HG03575 (cell line): ENCODE results near the gene SLC6A16.
"Not testable (repeated sequence)": the region's sequence is repeated elsewhere in the genome, so short reads cannot be mapped to it uniquely, and the experiment has no call there.

Experiments used
- ATAC-seq: cut with Tn5 transposase; IDR thresholded peaks from one replicate; pipeline ENCODE4 v1.9.1; 2021; ENCODE audit not compliant: unreplicated experiment, insufficient number of reproducible peaks, low FRiP score; ENCODE audit errors: extremely low read depth

The SLC6A16 gene

GRCh38 chr19:49324801-49325576 is at the start of gene SLC6A16:
Gene SLC6A16, minus strand, starts transcription at chr19:49325191. Its CDS starts 13,844 bp downstream, at chr19:49311347.
- ATAC-seq: no peak

GRCh38 chr19:49373174-49373573 is 48.2 kb upstream of the SLC6A16 start:
- ATAC-seq: not testable (repeated sequence)

- ATAC-seq: no peak
These were observed 46.2 kb upstream of the SLC6A16 start for GRCh38 chr19:49371184-49371583.

DNA sequence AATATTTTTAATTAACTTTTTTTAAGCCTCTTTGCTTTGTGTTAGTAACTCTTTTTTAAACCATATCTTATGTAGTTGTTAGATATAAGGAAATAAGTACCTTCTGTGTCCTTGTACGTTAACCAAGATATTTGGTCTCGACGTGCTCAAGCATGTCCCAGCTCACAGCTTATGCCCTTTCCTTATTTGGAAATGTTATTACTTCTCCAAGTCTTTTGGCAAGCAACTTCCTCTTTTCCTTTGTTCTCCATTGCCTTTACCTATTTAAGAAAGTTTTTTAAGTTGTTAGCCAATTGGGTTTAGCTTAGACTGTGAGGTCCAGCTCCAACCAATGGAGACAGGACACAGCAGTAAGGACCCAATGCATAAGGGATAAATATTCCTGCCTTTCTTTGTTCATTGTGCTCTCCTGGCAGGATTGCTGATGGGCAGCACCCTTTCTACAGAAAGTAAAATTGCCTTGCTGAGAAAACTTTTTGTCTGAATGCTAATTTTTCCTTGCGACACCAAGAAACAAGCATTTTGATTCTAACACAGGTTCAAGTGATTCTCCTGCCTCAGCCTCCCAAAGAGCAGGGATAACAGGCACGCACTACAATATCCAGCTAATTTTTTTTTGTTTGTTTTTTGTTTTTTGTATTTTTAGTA is 43.8 kb upstream of the SLC6A16 start:
- no peak for ATAC-seq

DNA sequence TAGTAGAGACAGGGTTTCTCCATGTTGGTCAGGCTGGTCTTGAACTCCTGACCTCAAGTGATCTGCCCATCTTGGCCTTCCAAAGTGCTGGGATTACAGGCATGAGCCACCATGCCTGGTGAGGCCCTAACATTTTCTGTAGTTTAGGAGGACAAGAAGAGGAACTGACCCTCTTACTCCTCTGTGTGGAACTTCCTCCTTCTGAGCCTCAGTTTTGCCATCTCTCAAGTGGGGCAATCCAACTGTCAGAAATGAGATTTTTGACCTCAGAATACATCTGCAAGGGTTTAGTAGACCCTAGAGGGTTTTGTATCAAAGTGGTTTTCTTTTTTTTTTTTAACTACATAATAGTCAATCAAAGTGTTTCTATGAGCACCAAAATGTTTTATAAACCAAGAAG is 41.1 kb upstream of the SLC6A16 start:
- no peak for ATAC-seq

DNA sequence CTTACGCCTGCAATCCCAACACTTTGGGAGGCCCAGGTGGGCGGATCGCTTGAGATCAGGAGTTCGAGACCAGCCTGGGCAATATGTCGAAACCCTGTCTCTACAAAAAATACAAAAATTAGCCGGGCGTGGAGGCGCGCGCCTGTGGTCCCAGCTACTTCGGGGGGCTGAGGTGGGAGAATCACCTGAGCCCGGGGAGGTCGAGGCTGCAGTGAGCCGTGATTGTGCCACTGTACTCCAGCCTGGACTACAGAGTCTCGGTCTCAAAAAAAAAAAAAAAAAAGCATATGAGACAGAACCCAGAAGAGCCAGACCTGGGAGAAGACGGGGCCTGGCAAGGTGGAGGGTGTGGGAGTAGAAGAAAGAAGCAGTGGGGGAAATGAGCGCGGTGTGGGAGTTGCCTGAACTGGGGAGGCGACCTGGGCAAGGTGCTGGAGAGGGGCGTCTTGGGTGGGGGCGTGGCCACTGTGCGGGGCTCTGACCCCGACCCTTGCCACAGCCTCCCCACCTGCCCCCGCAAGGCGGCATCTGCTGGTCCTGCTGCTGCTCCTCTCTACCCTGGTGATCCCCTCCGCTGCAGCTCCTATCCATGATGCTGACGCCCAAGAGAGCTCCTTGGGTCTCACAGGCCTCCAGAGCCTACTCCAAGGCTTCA is 39.2 kb upstream of the SLC6A16 start:
- ATAC-seq: no peak

- no peak for ATAC-seq
These were observed 38.5 kb upstream of the SLC6A16 start, which contains the start of gene DKKL1 for GRCh38 chr19:49363268-49364082. Gene DKKL1, plus strand, starts transcription at chr19:49363877. Its CDS starts 122 bp downstream, at chr19:49363999.

- no peak for ATAC-seq
These were observed 37.9 kb upstream of the SLC6A16 start for GRCh38 chr19:49362929-49363267.

DNA sequence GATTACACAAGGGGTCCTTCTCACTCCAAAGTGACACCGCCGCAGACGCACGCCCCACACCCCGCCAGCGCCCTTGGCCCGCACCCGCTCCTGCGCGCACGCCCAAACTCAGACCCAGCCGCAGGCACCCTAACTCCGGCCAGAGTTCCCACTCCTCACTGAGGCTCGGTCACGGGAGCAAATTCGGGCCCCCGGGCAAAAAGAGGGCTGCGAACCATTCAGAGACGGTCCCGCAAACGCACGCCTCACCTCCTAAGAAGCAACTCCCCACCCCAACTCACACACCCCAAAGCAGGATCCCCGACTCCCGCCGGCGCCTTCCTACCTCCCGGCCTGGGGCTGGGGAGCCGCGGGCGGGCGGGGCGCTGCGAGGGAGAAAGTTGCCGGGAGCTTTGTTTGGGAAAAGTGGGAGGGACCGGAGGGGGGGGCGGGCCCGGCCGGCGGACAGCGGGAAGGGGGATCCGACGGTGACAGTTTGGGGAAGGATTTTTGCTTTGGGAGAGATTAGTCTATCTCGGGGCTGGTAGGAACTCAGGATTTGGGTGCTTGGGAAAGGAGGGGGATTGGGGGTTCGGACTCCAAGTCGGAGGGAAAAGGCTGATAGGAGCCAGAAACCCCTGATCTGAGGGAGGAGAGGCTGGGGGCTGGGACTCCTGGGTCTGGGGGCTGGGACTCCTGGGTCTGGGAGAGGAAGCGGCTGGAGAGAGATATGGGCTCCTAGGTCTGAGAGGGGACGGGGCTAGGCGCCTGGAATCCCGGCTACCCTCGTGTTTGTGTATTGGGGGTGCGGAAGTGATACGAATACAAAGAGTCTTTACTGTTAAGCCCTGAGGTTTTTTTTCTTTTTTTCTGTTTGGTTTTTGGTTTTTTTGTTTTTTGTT is 37.3 kb upstream of the SLC6A16 start, which contains the start of gene TEAD2:
TEAD2 (minus strand) TSS at position 369 of the 881 bp plus-strand sequence. CDS start 2,341 bp downstream, outside the sequence.
- ATAC-seq: no peak

- no peak for ATAC-seq
These were observed 36.6 kb upstream of the SLC6A16 start for GRCh38 chr19:49361438-49362047.

- ATAC-seq: no peak
These were observed 35.1 kb upstream of the SLC6A16 start for GRCh38 chr19:49359851-49360820.

DNA sequence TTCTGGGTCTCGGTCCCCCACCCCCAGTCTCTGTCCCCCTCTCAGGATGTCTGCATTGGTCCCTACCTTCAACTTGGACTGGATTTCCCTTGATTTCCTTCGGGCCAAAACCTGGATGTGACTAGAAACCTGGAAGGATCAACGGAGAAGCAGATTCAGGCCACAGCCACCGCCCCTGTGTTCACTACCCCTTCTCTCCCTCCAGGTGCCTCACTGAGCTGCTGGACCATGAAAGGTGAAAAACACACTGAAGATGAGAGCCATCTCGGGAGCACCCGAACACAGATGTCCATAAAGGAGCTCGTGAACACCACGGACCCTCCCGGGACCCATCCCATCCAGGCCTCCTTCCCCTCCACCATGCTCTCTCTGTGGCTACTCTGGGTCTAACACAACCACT is 32.2 kb upstream of the SLC6A16 start:
- ATAC-seq: no peak

DNA sequence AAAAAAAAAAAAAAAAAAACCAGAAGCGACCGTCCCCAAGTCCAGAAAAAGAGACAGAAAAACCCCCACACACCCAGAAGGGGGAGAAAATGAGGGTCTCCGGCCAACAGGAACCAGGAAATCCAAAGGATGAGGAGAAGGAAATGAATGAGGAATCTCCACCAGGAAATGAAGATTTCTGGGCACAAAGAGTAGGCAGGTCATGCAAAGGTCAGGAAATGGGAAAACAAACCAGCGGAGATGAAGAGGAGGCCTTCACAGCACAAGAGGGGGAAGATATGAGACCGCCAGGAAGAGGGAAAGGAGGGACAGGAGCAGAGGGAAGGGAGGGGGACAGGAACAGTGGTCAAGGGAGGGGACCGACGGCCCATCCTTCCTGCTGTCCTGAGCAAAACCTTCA is 31.4 kb upstream of the SLC6A16 start:
- ATAC-seq: no peak

DNA sequence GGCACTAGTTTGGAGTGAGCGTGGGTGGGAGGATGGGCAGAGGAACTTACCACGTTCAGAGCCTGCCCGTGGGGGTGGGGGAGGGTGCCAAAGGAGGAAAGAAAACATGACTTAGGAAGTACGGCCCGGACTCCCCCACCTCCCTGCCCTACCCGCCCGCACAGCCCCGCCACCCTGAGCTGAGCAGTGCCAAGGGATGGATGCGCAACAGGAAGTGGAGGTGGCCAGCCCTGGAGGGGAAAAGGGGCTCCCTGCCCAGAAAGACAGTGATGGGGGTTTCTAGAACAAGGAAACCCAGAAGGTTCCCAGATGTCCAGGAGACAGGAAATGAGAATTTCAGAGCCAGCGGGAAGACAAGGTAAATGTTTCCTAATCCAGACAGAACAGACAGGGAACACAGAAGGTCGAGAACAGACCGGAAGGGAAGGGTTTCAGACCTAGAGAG is 30.9 kb upstream of the SLC6A16 start:
- ATAC-seq: no peak

- ATAC-seq: no peak
These were observed 24.6 kb upstream of the SLC6A16 start for GRCh38 chr19:49349567-49349966.

- no peak for ATAC-seq
These were observed 23.6 kb upstream of the SLC6A16 start for GRCh38 chr19:49348305-49349189.
